K562 (cell line): Measurements from ENCODE around the gene ZBTB49. TPM values are rescaled to one million over a fixed set of nuclear protein-coding genes. Genes with fewer than 3 reads are reported as not detected.

Experiments
- CCAR2 ChIP-seq: fragments of 200-400 bp; formaldehyde crosslinking; IDR thresholded peaks from 2 replicates; pipeline ENCODE4 v1.6.1; 2017; ENCODE audit warnings: mild to moderate bottlenecking, low read depth, low read length
- EHMT2 ChIP-seq: fragments of 450-650 bp; IDR thresholded peaks from 2 replicates; pipeline ENCODE4 v1.6.1; 2018; ENCODE audit warnings: antibody characterized with exemption
- FOXM1 ChIP-seq, 2 experiments: fragments of 450-650 bp in 1 of 2; sonication (generic) in 1 of 2; formaldehyde crosslinking in 1 of 2; IDR thresholded peaks; 2 replicates each; pipeline versions ENCODE4 v1.6.1 to v1.9.0; 2017 to 2022; ENCODE audit warnings: low read depth in 2 of 2, mild to moderate bottlenecking in 2 of 2, missing genetic modification reagents in 1 of 2, moderate library complexity in 1 of 2
- GATAD2A ChIP-seq: fragments of 450-650 bp; IDR thresholded peaks from 2 replicates; pipeline ENCODE4 v1.6.1; 2017
- HNRNPLL ChIP-seq: fragments of 200-400 bp; formaldehyde crosslinking; IDR thresholded peaks from 2 replicates; pipeline ENCODE4 v1.6.1; 2017; ENCODE audit warnings: low read length, low read depth, mild to moderate bottlenecking; ENCODE audit not compliant: poor library complexity, severe bottlenecking
- KLF6 ChIP-seq: fragments of 250-450 bp; sonication (Bioruptor Pico); IDR thresholded peaks from 2 replicates; pipeline ENCODE4 v1.4.0; 2020; ENCODE audit warnings: mild to moderate bottlenecking, moderate library complexity, borderline replicate concordance
- PCBP2 ChIP-seq: fragments of 200-400 bp; formaldehyde crosslinking; IDR thresholded peaks from 2 replicates; pipeline ENCODE4 v1.6.1; 2018; ENCODE audit warnings: low read length, low read depth, mild to moderate bottlenecking, moderate library complexity; ENCODE audit not compliant: poor library complexity, severe bottlenecking
- POLR2AphosphoS5 ChIP-seq: IDR thresholded peaks from 2 replicates; pipeline ENCODE4 v1.6.1; 2011; ENCODE audit warnings: mild to moderate bottlenecking, low read depth, low read length, moderate library complexity; ENCODE audit not compliant: control insufficient read depth, insufficient read depth
- RNF2 ChIP-seq: sonication (generic); IDR thresholded peaks from 2 replicates; pipeline ENCODE4 v1.6.1; 2016
- SMARCA4 ChIP-seq: fragments of 450-650 bp; IDR thresholded peaks from 2 replicates; pipeline ENCODE4 v1.6.1; 2016
- SMARCE1 ChIP-seq: fragments of 450-650 bp; IDR thresholded peaks from 2 replicates; pipeline ENCODE4 v1.7.1; 2016; ENCODE audit warnings: mild to moderate bottlenecking
- ZNF133 ChIP-seq: fragments of 250-450 bp; sonication (Bioruptor Pico); IDR thresholded peaks from 2 replicates; pipeline ENCODE4 v1.4.0; 2020; ENCODE audit warnings: mild to moderate bottlenecking
- ZNF174 ChIP-seq: fragments of 250-450 bp; sonication (Bioruptor Pico); IDR thresholded peaks from 2 replicates; pipeline ENCODE4 v1.4.0; 2020; ENCODE audit warnings: mild to moderate bottlenecking
- ZNF76 ChIP-seq: fragments of 250-450 bp; sonication (Bioruptor Pico); IDR thresholded peaks from 2 replicates; pipeline ENCODE4 v1.4.0; 2020; ENCODE audit warnings: mild to moderate bottlenecking, moderate library complexity, borderline replicate concordance
- ZNF778 ChIP-seq: fragments of 450-650 bp; formaldehyde crosslinking; IDR thresholded peaks from 2 replicates; pipeline ENCODE4 v1.4.0; 2020; ENCODE audit warnings: mild to moderate bottlenecking, moderate library complexity
- polyA plus RNA-seq, 8 experiments: library from polyadenylated mRNA; depleted of rRNA in 4 of 8; stranded (reverse) in 5 of 8; unstranded in 3 of 8; fragments of >200 nt; fragmentation: Nextera tagmentation in 2 of 8; fragmentation: Illumina TruSeq in 1 of 8; extraction: Ambion mirVana in 2 of 8; extraction: Trizol in 1 of 8; gene quantifications; 2 replicates each; pipeline versions ENCODE4 v1.2.1 to v1.2.3, GENCODE V29; 2011 to 2014; ENCODE audit warnings: inconsistent platforms in 1 of 8, missing spikeins in 1 of 8
- total RNA-seq, 7 experiments: library from RNA; depleted of rRNA in 6 of 7; stranded (reverse); fragments of >200 nt in 6 of 7; fragmentation: Illumina TruSeq in 2 of 7; extraction: Trizol in 2 of 7; gene quantifications; 2 replicates each; pipeline versions ENCODE4 v1.2.1 to v1.2.3, GENCODE V29; 2011 to 2021; ENCODE audit warnings: low replicate concordance in 1 of 7

Gene ZBTB49
- total and polyA plus RNA-seq, 9 of the 15 experiments (the other 6 are each of a cell fraction or from before 2014, with no cell fraction given), result 0.49 to 8.0 (median 4.2) TPM

GRCh38 chr4:4248029-4248884 lies 41.8 kb upstream of the ZBTB49 start, which contains the start of gene TMEM128 (continued):
- no peak for TF ChIP-seq KLF6 (CRISPR knock-in tag)
- TF ChIP-seq ZNF778 (CRISPR knock-in tag), result no peak
- no peak for TF ChIP-seq ZNF174 (CRISPR knock-in tag)
- no peak for TF ChIP-seq PCBP2
- no peak for TF ChIP-seq ZNF133 (CRISPR knock-in tag)
- TF ChIP-seq ZNF76, result no peak
- no peak for TF ChIP-seq SMARCE1
- peak; percentile 58 for TF ChIP-seq HNRNPLL
- peak; percentile 71; the same call in 1 of the 2 replicates for TF ChIP-seq EHMT2
- no peak for TF ChIP-seq GATAD2A
- TF ChIP-seq RNF2, result peak; percentile 76; the same call in 1 of the 2 replicates
- peak; percentile 52; the same call in 1 of the 2 replicates for TF ChIP-seq FOXM1 (IDR thresholded peaks at IDR 0.05; ENCODE audit: low read depth)
- no peak for TF ChIP-seq FOXM1 (CRISPR knock-in tag; IDR thresholded peaks at IDR 0.05; ENCODE audit: low read depth)
- TF ChIP-seq POLR2AphosphoS5, result peak; percentile 92
- TF ChIP-seq CCAR2, result no peak
- no peak for TF ChIP-seq SMARCA4
